Testis (tissue), 2 donors: ENCODE data around the gene PGF.

ENCODE experiments used
- POLR2A ChIP-seq: fragments of 450-650 bp; IDR thresholded peaks from one replicate; pipeline ENCODE4 v1.6.1; 2017; ENCODE audit warnings: antibody characterized with exemption, mild to moderate bottlenecking, moderate library complexity
- TF ChIP-seq, protein P1 (sequence below), 3 experiments: fragments of 450-650 bp in 2 of 3; fragments of 200-600 bp in 1 of 3; sonication (generic) in 1 of 3; IDR thresholded peaks; one replicate each; pipeline ENCODE4 v1.5.1; 2016 to 2019; ENCODE audit warnings: antibody characterized with exemption in 3 of 3, mild to moderate bottlenecking in 2 of 3, moderate library complexity in 1 of 3

GRCh38 chr14:75001899-75002298 is 46.5 kb upstream of the PGF start:
- TF ChIP-seq, protein P1, sequence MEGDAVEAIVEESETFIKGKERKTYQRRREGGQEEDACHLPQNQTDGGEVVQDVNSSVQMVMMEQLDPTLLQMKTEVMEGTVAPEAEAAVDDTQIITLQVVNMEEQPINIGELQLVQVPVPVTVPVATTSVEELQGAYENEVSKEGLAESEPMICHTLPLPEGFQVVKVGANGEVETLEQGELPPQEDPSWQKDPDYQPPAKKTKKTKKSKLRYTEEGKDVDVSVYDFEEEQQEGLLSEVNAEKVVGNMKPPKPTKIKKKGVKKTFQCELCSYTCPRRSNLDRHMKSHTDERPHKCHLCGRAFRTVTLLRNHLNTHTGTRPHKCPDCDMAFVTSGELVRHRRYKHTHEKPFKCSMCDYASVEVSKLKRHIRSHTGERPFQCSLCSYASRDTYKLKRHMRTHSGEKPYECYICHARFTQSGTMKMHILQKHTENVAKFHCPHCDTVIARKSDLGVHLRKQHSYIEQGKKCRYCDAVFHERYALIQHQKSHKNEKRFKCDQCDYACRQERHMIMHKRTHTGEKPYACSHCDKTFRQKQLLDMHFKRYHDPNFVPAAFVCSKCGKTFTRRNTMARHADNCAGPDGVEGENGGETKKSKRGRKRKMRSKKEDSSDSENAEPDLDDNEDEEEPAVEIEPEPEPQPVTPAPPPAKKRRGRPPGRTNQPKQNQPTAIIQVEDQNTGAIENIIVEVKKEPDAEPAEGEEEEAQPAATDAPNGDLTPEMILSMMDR (IDR thresholded peaks at IDR 0.05), result no peak
- no peak for TF ChIP-seq POLR2A
